HEK293 (cell line): Measurements from ENCODE around the gene HECTD4.

ENCODE experiments used
- CTCF ChIA-PET: fragments of 350-600 bp; formaldehyde crosslinking; extraction: SDS; loops from one replicate; lab custom pipeline; 2021; ENCODE audit warnings: antibody characterized with exemption; lab: Yijun Ruan, JAX
- POLR2A ChIA-PET: fragments of 300-600 bp; formaldehyde crosslinking; extraction: SDS; loops from one replicate; lab custom pipeline; 2020; ENCODE audit warnings: antibody characterized with exemption, inconsistent platforms; lab: Yijun Ruan, JAX
- H3K27ac ChIP-seq: fragments of 200-500 bp; sonication (Bioruptor generic); 2 replicates; pipeline ENCODE4 v1.5.1; 2014; ENCODE audit warnings: low read depth, low read length, control low read depth, inconsistent platforms; ENCODE audit errors: extremely low read depth
- H3K36me3 ChIP-seq, 2 experiments: fragments of 200-500 bp in 1 of 2; sonication (Bioruptor generic) in 1 of 2; 1 replicate in 1 of 2; 2 replicates in 1 of 2; pipeline ENCODE4 v1.5.1; 2014 to 2017; ENCODE audit warnings: inconsistent platforms in 2 of 2, low read length in 2 of 2; ENCODE audit not compliant: control insufficient read depth in 2 of 2, insufficient read depth in 1 of 2
- H3K4me1 ChIP-seq: fragments of 200-500 bp; sonication (Bioruptor generic); 2 replicates; pipeline ENCODE4 v1.5.1; 2014; ENCODE audit warnings: mild to moderate bottlenecking, low read length, inconsistent platforms; ENCODE audit not compliant: control insufficient read depth, insufficient read depth
- H3K4me3 ChIP-seq: 2 replicates; pipeline ENCODE4 v1.5.1; 2011; ENCODE audit warnings: low read depth, mild to moderate bottlenecking, control low read depth, low read length, moderate library complexity
- H3K9me3 ChIP-seq: fragments of 200-500 bp; sonication (Bioruptor generic); 2 replicates; pipeline ENCODE4 v1.5.1; 2014; ENCODE audit warnings: low read depth, low read length, inconsistent platforms; ENCODE audit not compliant: control insufficient read depth, insufficient read depth
- PRDM2 ChIP-seq: fragments of 450-650 bp; formaldehyde crosslinking; IDR thresholded peaks from 2 replicates; pipeline ENCODE4 v1.5.1; 2016; ENCODE audit warnings: missing biosample characterization, missing genetic modification characterization, borderline replicate concordance
- PRDM6 ChIP-seq: fragments of 450-650 bp; formaldehyde crosslinking; IDR thresholded peaks from 2 replicates; pipeline ENCODE4 v1.5.1; 2017; ENCODE audit warnings: missing biosample characterization, missing genetic modification characterization
- SALL2 ChIP-seq: fragments of 450-650 bp; formaldehyde crosslinking; IDR thresholded peaks from 2 replicates; pipeline ENCODE4 v1.5.0; 2017; ENCODE audit warnings: missing biosample characterization, mild to moderate bottlenecking, missing genetic modification characterization, borderline replicate concordance
- ZNF426 ChIP-seq: fragments of 450-650 bp; formaldehyde crosslinking; IDR thresholded peaks from 2 replicates; pipeline ENCODE4 v1.5.1; 2017; ENCODE audit warnings: missing biosample characterization, missing genetic modification characterization, mild to moderate bottlenecking, inconsistent platforms, moderate library complexity
- ZNF660 ChIP-seq: fragments of 450-650 bp; IDR thresholded peaks from 2 replicates; pipeline ENCODE4 v1.5.1; 2018; ENCODE audit warnings: missing biosample characterization, mild to moderate bottlenecking, missing genetic modification characterization
- TF ChIP-seq, protein P1 (sequence below): fragments of 450-650 bp; formaldehyde crosslinking; IDR thresholded peaks from 2 replicates; pipeline ENCODE4 v1.5.1; 2017; ENCODE audit warnings: missing biosample characterization, missing genetic modification characterization
- TF ChIP-seq, protein P2 (sequence below): fragments of 450-650 bp; formaldehyde crosslinking; IDR thresholded peaks from 2 replicates; pipeline ENCODE4 v1.5.1; 2016; ENCODE audit warnings: missing biosample characterization, missing genetic modification characterization
- TF ChIP-seq, protein P3 (sequence below): fragments of 450-650 bp; formaldehyde crosslinking; IDR thresholded peaks from 2 replicates; pipeline ENCODE4 v1.5.1; 2016; ENCODE audit warnings: missing biosample characterization, missing genetic modification characterization

Gene HECTD4

DNA sequence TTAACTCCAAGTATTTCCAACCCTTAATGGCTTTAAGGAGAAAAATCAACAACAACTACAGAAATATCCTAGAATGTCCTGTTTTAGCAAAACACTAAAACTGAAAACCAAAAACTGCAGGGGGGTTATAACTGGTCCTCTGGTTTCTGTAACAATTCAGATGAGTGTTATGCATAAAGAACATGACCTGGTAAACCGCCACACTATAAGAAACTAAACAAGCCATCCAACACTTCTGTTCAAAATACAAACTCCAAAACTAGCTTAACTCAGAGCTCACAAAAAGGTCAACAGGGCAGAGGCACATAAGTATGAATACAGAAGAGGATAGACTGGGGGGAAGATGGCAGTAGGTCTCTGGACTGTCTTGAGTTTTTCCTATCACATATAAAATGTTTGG, 38.0 kb downstream of the HECTD4 start:
- Histone ChIP-seq H3K36me3 (no peaks in the 10 kb centered on the region), H3K4me3 (no peak overlapping the region), H3K9me3 (no peaks in the 10 kb centered on the region), H3K4me1 (peaks cover 12% of the 10 kb centered on the region), H3K27ac (no peak overlapping the region)
- POLR2A ChIA-PET = no interaction called here
- TF ChIP-seq, protein P1, sequence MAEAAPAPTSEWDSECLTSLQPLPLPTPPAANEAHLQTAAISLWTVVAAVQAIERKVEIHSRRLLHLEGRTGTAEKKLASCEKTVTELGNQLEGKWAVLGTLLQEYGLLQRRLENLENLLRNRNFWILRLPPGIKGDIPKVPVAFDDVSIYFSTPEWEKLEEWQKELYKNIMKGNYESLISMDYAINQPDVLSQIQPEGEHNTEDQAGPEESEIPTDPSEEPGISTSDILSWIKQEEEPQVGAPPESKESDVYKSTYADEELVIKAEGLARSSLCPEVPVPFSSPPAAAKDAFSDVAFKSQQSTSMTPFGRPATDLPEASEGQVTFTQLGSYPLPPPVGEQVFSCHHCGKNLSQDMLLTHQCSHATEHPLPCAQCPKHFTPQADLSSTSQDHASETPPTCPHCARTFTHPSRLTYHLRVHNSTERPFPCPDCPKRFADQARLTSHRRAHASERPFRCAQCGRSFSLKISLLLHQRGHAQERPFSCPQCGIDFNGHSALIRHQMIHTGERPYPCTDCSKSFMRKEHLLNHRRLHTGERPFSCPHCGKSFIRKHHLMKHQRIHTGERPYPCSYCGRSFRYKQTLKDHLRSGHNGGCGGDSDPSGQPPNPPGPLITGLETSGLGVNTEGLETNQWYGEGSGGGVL (tag by site-specific recombination) = no peak
- TF ChIP-seq, protein P2, sequence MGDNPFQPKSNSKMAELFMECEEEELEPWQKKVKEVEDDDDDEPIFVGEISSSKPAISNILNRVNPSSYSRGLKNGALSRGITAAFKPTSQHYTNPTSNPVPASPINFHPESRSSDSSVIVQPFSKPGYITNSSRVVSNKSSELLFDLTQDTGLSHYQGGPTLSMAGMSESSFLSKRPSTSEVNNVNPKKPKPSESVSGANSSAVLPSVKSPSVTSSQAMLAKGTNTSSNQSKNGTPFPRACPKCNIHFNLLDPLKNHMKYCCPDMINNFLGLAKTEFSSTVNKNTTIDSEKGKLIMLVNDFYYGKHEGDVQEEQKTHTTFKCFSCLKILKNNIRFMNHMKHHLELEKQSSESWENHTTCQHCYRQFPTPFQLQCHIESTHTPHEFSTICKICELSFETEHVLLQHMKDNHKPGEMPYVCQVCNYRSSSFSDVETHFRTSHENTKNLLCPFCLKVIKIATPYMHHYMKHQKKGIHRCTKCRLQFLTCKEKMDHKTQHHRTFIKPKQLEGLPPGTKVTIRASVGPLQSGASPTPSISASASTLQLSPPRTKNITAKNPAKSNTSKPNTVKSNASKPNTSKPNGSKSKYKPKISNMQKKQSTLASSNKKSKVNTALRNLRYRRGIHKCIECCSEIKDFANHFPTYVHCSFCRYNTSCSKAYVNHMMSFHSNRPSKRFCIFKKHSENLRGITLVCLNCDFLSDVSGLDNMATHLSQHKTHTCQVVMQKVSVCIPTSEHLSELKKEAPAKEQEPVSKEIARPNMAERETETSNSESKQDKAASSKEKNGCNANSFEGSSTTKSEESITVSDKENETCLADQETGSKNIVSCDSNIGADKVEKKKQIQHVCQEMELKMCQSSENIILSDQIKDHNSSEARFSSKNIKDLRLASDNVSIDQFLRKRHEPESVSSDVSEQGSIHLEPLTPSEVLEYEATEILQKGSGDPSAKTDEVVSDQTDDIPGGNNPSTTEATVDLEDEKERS (tag by site-specific recombination) = no peak
- TF ChIP-seq SALL2 (tag by site-specific recombination) (no peak), ZNF660 (tag by site-specific recombination) (no peak), PRDM6 (tag by site-specific recombination) (peak; percentile 47; the same call in 1 of the 2 replicates), ZNF426 (no peak), PRDM2 (tag by site-specific recombination) (no peak)
- TF ChIP-seq, protein P3, sequence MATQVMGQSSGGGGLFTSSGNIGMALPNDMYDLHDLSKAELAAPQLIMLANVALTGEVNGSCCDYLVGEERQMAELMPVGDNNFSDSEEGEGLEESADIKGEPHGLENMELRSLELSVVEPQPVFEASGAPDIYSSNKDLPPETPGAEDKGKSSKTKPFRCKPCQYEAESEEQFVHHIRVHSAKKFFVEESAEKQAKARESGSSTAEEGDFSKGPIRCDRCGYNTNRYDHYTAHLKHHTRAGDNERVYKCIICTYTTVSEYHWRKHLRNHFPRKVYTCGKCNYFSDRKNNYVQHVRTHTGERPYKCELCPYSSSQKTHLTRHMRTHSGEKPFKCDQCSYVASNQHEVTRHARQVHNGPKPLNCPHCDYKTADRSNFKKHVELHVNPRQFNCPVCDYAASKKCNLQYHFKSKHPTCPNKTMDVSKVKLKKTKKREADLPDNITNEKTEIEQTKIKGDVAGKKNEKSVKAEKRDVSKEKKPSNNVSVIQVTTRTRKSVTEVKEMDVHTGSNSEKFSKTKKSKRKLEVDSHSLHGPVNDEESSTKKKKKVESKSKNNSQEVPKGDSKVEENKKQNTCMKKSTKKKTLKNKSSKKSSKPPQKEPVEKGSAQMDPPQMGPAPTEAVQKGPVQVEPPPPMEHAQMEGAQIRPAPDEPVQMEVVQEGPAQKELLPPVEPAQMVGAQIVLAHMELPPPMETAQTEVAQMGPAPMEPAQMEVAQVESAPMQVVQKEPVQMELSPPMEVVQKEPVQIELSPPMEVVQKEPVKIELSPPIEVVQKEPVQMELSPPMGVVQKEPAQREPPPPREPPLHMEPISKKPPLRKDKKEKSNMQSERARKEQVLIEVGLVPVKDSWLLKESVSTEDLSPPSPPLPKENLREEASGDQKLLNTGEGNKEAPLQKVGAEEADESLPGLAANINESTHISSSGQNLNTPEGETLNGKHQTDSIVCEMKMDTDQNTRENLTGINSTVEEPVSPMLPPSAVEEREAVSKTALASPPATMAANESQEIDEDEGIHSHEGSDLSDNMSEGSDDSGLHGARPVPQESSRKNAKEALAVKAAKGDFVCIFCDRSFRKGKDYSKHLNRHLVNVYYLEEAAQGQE (tag by site-specific recombination) = no peak
- CTCF ChIA-PET = interaction anchor here (0.5 to 0.7 kb wide), 3 partner anchors 30 to 146 kb away, joined by 3 to 4 read pairs (median 3); no protein-coding TSS in a partner anchor
